T-cell (primary cell): Measurements from ENCODE around the gene MPHOSPH9. TPM values are rescaled to one million over a fixed set of nuclear protein-coding genes. Genes with fewer than 3 reads are reported as not detected.
A peak's percentile ranks its signal among the peaks of the same experiment; 100 is the strongest.

Experiments used
- ATAC-seq, 4 experiments: fragments of 200-7000 bp in 3 of 4; fragments of 150-1000 bp in 1 of 4; cut with Tn5 transposase; replicated peaks in 1 of 4; 1 replicate in 3 of 4; 2 replicates in 1 of 4; pipeline ENCODE4 v1.10.0; 2021; ENCODE audit warnings: moderate library complexity in 3 of 4, mild to moderate bottlenecking in 2 of 4, moderate number of reproducible peaks in 1 of 4
- CTCF ChIA-PET, 2 donors: fragments of 300-600 bp; sonication (Branson Sonifier 250); formaldehyde crosslinking; loops; one replicate each; lab custom pipeline; 2022; ENCODE audit warnings: antibody characterized with exemption in 2 of 2; lab: Charles Lee
- POLR2A ChIA-PET, 2 donors: fragments of 300-600 bp; sonication (Branson Sonifier 250); formaldehyde crosslinking; loops; one replicate each; lab custom pipeline; 2022; ENCODE audit warnings: antibody characterized with exemption in 2 of 2; lab: Charles Lee
- DNase-seq, 35 experiments: peaks; one replicate each; pipeline versions ENCODE4 v3.0.0 to v3.0.0-alpha.2; 2013 to 2023
- H3K27ac ChIP-seq: one replicate; pipeline ENCODE4 v1.5.1; 2013; ENCODE audit warnings: low read length
- H3K27me3 ChIP-seq, 2 experiments: replicated peaks in 1 of 2; 1 replicate in 1 of 2; 2 replicates in 1 of 2; pipeline versions ENCODE4 v1.6.1 to v1.7.0; 2013; ENCODE audit warnings: low read length in 1 of 2, mixed read lengths in 1 of 2; ENCODE audit not compliant: control insufficient read depth in 2 of 2, insufficient read depth in 2 of 2; ENCODE audit errors: extremely low read depth in 1 of 2
- H3K36me3 ChIP-seq, 2 donors: 1 replicate in 1 of 2; 2 replicates in 1 of 2; pipeline versions ENCODE4 v1.6.1 to v1.7.0; 2013; ENCODE audit warnings: low read length in 1 of 2; ENCODE audit not compliant: control insufficient read depth in 2 of 2, insufficient read depth in 1 of 2; ENCODE audit errors: extremely low read depth in 1 of 2
- H3K4me1 ChIP-seq, 2 experiments: 1 replicate in 1 of 2; 2 replicates in 1 of 2; pipeline versions ENCODE4 v1.6.1 to v1.7.0; 2013; ENCODE audit warnings: low read length in 2 of 2, mixed read lengths in 1 of 2; ENCODE audit not compliant: insufficient read depth in 2 of 2, control insufficient read depth in 1 of 2; ENCODE audit errors: extremely low read depth in 1 of 2
- H3K4me3 ChIP-seq, 2 donors: 1 replicate in 1 of 2; 2 replicates in 1 of 2; pipeline versions ENCODE4 v1.5.1 to v1.7.0; 2013; ENCODE audit warnings: mild to moderate bottlenecking in 2 of 2, low read length in 1 of 2, moderate library complexity in 1 of 2; ENCODE audit not compliant: control insufficient read depth in 1 of 2; ENCODE audit errors: extremely low read depth in 1 of 2
- H3K9me3 ChIP-seq: 2 replicates; pipeline ENCODE4 v1.7.0; 2013
- H3K27ac Mint-ChIP-seq, 2 donors: one replicate each; pipeline ENCODE4 v1.8.0; 2020 to 2021; ENCODE audit warnings: mild to moderate bottlenecking in 2 of 2, mixed read lengths in 2 of 2
- H3K27me3 Mint-ChIP-seq, 2 donors: one replicate each; pipeline ENCODE4 v1.8.0; 2021 to 2022; ENCODE audit warnings: mixed read lengths in 2 of 2
- H3K36me3 Mint-ChIP-seq: one replicate; pipeline ENCODE4 v1.8.0; 2021; ENCODE audit warnings: mixed read lengths
- H3K4me1 Mint-ChIP-seq, 3 donors: one replicate each; pipeline ENCODE4 v1.8.0; 2020 to 2022; ENCODE audit warnings: mixed read lengths in 3 of 3, mild to moderate bottlenecking in 1 of 3
- H3K4me3 Mint-ChIP-seq, 3 donors: one replicate each; pipeline ENCODE4 v1.8.0; 2020 to 2022; ENCODE audit warnings: mild to moderate bottlenecking in 3 of 3, mixed read lengths in 3 of 3, moderate library complexity in 3 of 3
- H3K9me3 Mint-ChIP-seq, 3 donors: one replicate each; pipeline ENCODE4 v1.8.0; 2020 to 2022; ENCODE audit warnings: mixed read lengths in 3 of 3
- WGBS: methylation state at CpG from one replicate; pipeline ENCODE4 v1.1.5; 2013; ENCODE audit warnings: missing lambda C conversion rate; ENCODE audit not compliant: insufficient coverage; 5-methylcytosine and 5-hydroxymethylcytosine counted together
- total RNA-seq, 35 experiments: library from RNA in 6 of 35; stranded (reverse) in 6 of 35; fragments of 120-200 nt in 1 of 35; gene quantifications; one replicate each; pipeline versions ENCODE4 v1.2.1 to v1.2.4 and lab custom pipeline; 2013 to 2026

MPHOSPH9 gene
- total RNA-seq, 5 donors from 2014 or later (not counting 1 experiment from before 2014, with no cell fraction given), result 48.5 to 105 (median 56.3) TPM

GRCh38 chr12:123151457-123152454 lies 81.2 kb downstream of the MPHOSPH9 start:
- Mint-ChIP-seq H3K36me3 (peaks cover under 1% of the 10 kb centered on the region), H3K4me1 (peaks cover 33 to 40% (median 37%) of the 10 kb centered on the region in 3 donors), H3K4me3 (peak overlapping the region; percentile 77 to 84 (median 79)), H3K9me3 (no peaks in the 10 kb centered on the region), H3K27ac (peak overlapping the region; percentile 73 to 80), H3K27me3 (no peaks in the 10 kb centered on the region)
- POLR2A ChIA-PET, result interaction anchor here (0.6 kb wide), 3 partner anchors 76 to 1364 kb away, joined by 4 to 6 read pairs (median 4); no protein-coding TSS in a partner anchor
- Histone ChIP-seq H3K27ac (no peak overlapping the region), H3K9me3 (no peaks in the 10 kb centered on the region), H3K27me3 (peaks cover 0 to 11% of the 10 kb centered on the region in 2 experiments), H3K36me3 (peaks cover 0 to 5% of the 10 kb centered on the region in 2 donors), H3K4me1 (peaks cover 9 to 33% of the 10 kb centered on the region in 2 experiments), H3K4me3 (peak overlapping the region; percentile 42 to 83)
- 36% methylated on average over 38 of the region's 46 CpGs for WGBS
- DNase-seq, result peak in 2 of 35 experiments; percentile 1 to 6
- peak; percentile 6 to 11 (median 6) for ATAC-seq
- CTCF ChIA-PET, result interaction anchor here in 1 of 2 donors (1.0 kb wide), 1 partner anchor 84 kb away, joined by 4 read pairs; no protein-coding TSS in a partner anchor

- Histone ChIP-seq H3K9me3 (no peaks in the 10 kb centered on the region), H3K36me3 (peaks cover 0 to 5% of the 10 kb centered on the region in 2 donors), H3K4me3 (peak within 1 kb of the TSS; percentile 69 to 83), H3K27ac (no peak within 1 kb of the TSS), H3K4me1 (peaks cover 9 to 33% of the 10 kb centered on the region in 2 experiments), H3K27me3 (peaks cover 0 to 11% of the 10 kb centered on the region in 2 experiments)
- Mint-ChIP-seq H3K9me3 (no peaks in the 10 kb centered on the region), H3K27ac (peak within 1 kb of the TSS; percentile 79 to 82), H3K27me3 (no peaks in the 10 kb centered on the region), H3K4me3 (peak within 1 kb of the TSS; percentile 79 to 87 (median 84)), H3K4me1 (peaks cover 34 to 40% (median 37%) of the 10 kb centered on the region in 3 donors), H3K36me3 (no peaks in the 10 kb centered on the region)
- peak; percentile 12 to 81 (median 54) for DNase-seq
- CTCF ChIA-PET, result interaction anchor here in 1 of 2 donors (0.6 to 1.0 kb wide), 4 partner anchors 75 to 295 kb away, joined by 3 to 5 read pairs (median 4); no protein-coding TSS in a partner anchor
- ATAC-seq, result peak; percentile 86 to 90 (median 90)
- POLR2A ChIA-PET, result interaction anchor here (0.5 to 0.6 kb wide), 4 partner anchors 19 to 229 kb away, joined by 3 to 8 read pairs (median 6); no protein-coding TSS in a partner anchor
- under 1% methylated on average over 119 of the region's 119 CpGs for WGBS
Measured at GRCh38 chr12:123150744-123151456, 82.0 kb downstream of the MPHOSPH9 start, which contains the start of gene PITPNM2. PITPNM2 (minus strand) TSS chr12:123151090; CDS start chr12:123034590, 116,500 bp downstream.

- H3K27me3 ChIP-seq, result peaks cover 0 to 11% of the 10 kb centered on the region in 2 experiments
- H3K36me3 ChIP-seq, result peaks cover 0 to under 1% of the 10 kb centered on the region in 2 donors
- Mint-ChIP-seq H3K4me3 (peak overlapping the region; percentile 78 to 87 (median 83)), H3K9me3 (no peaks in the 10 kb centered on the region), H3K27me3 (no peaks in the 10 kb centered on the region), H3K4me1 (peaks cover 39 to 41% (median 39%) of the 10 kb centered on the region in 3 donors), H3K27ac (no peak overlapping the region), H3K36me3 (no peaks in the 10 kb centered on the region)
- under 1% methylated on average over 54 of the region's 54 CpGs for WGBS
- peak in 3 of 4 experiments; percentile 21 to 29 (median 22) for ATAC-seq
- no peaks in the 10 kb centered on the region for H3K9me3 ChIP-seq
- DNase-seq, result peak in 10 of 35 experiments; percentile 3 to 34 (median 16)
- CTCF ChIA-PET, result interaction anchor here (0.6 to 1.2 kb wide), 5 partner anchors 75 to 295 kb away, joined by 3 to 5 read pairs (median 4); no protein-coding TSS in a partner anchor
- H3K4me1 ChIP-seq, result peaks cover 9 to 33% of the 10 kb centered on the region in 2 experiments
- peak overlapping the region; percentile 69 to 74 for H3K4me3 ChIP-seq
- POLR2A ChIA-PET, result interaction anchor here in 1 of 2 donors (0.5 to 0.6 kb wide), 3 partner anchors 18 to 228 kb away, joined by 3 to 8 read pairs (median 7); no protein-coding TSS in a partner anchor
- no peak overlapping the region for H3K27ac ChIP-seq
Measured at GRCh38 chr12:123150275-123150743, 82.6 kb downstream of the MPHOSPH9 start.

GRCh38 chr12:123149501-123150274 lies 83.3 kb downstream of the MPHOSPH9 start:
- DNase-seq (no peak), ATAC-seq (no peak)
- WGBS, result 66% methylated on average over 14 of the region's 22 CpGs
- Histone ChIP-seq H3K36me3 (no peaks in the 10 kb centered on the region), H3K9me3 (no peaks in the 10 kb centered on the region), H3K27ac (no peak overlapping the region), H3K4me1 (peaks cover 9 to 33% of the 10 kb centered on the region in 2 experiments), H3K4me3 (peak overlapping the region; percentile 69 to 74), H3K27me3 (peaks cover 0 to 11% of the 10 kb centered on the region in 2 experiments)
- CTCF ChIA-PET, result interaction anchor here (0.9 to 1.2 kb wide), 3 partner anchors 74 to 288 kb away, joined by 3 to 4 read pairs (median 4); no protein-coding TSS in a partner anchor
- H3K9me3 Mint-ChIP-seq, result no peaks in the 10 kb centered on the region
- peaks cover 41 to 45% (median 44%) of the 10 kb centered on the region in 3 donors for H3K4me1 Mint-ChIP-seq
- H3K27me3 Mint-ChIP-seq, result no peaks in the 10 kb centered on the region
- peak overlapping the region; percentile 78 to 87 (median 83) for H3K4me3 Mint-ChIP-seq
- POLR2A ChIA-PET, result no interaction called here
- no peaks in the 10 kb centered on the region for H3K36me3 Mint-ChIP-seq
- H3K27ac Mint-ChIP-seq, result peak overlapping the region; percentile 79 to 82

GRCh38 chr12:123149088-123149487 lies 83.9 kb downstream of the MPHOSPH9 start:
- H3K27ac ChIP-seq, result no peak overlapping the region
- Mint-ChIP-seq H3K9me3 (no peaks in the 10 kb centered on the region), H3K27ac (peak overlapping the region; percentile 79 to 82), H3K4me3 (peak overlapping the region; percentile 78 to 87 (median 83)), H3K27me3 (no peaks in the 10 kb centered on the region), H3K4me1 (peaks cover 43 to 49% (median 46%) of the 10 kb centered on the region in 3 donors), H3K36me3 (no peaks in the 10 kb centered on the region)
- no peaks in the 10 kb centered on the region for H3K36me3 ChIP-seq
- POLR2A ChIA-PET, result no interaction called here
- H3K9me3 ChIP-seq, result no peaks in the 10 kb centered on the region
- peaks cover 0 to 11% of the 10 kb centered on the region in 2 experiments for H3K27me3 ChIP-seq
- no peak overlapping the region for H3K4me3 ChIP-seq
- DNase-seq (no peak), ATAC-seq (no peak)
- 86% methylated on average over 1 of the region's 3 CpGs for WGBS
- H3K4me1 ChIP-seq, result peaks cover 9 to 33% of the 10 kb centered on the region in 2 experiments
- CTCF ChIA-PET, result interaction anchor here in 1 of 2 donors (1.0 to 1.2 kb wide), 2 partner anchors 74 to 288 kb away, joined by 3 to 4 read pairs; no protein-coding TSS in a partner anchor
